ENCODE measurements around the gene BMP6. TPM values are rescaled to one million over a fixed set of nuclear protein-coding genes. Genes with fewer than 3 reads are reported as not detected.

BMP6 gene
- total and polyA plus RNA-seq, 2 donors (not counting 3 experiments of a cell fraction or from before 2014, with no cell fraction given): 221 to 276 TPM

GRCh38 chr6:7758456-7758855 is 32.6 kb downstream of the BMP6 start:
- H4K20me1 ChIP-seq (replicated peaks; ENCODE audit: control insufficient read depth, extremely low read depth, insufficient read depth, low read length): peaks cover 29% of the 10 kb centered on the region
- no peak overlapping the region for H3K4me3 ChIP-seq (replicated peaks in 1 of 3; ENCODE audit: insufficient read depth in 1 of 3, low read depth in 1 of 3, low read length in 3 of 3)
- H3K27ac ChIP-seq (ENCODE audit: insufficient read depth, low read depth, low read length): no peak overlapping the region
- no peak overlapping the region for H3K9ac ChIP-seq (replicated peaks; ENCODE audit: extremely low read depth, insufficient read depth, low read length)
- H3K36me3 ChIP-seq (ENCODE audit: control insufficient read depth in 2 of 2, extremely low read depth in 1 of 2, insufficient read depth in 2 of 2, low read length in 2 of 2): peaks cover 33 to 46% of the 10 kb centered on the region in 2 experiments
- TF ChIP-seq EZH2 (IDR thresholded peaks at IDR 0.05; ENCODE audit: borderline replicate concordance, low read depth, low read length, severe bottlenecking) (no peak), FOS (IDR thresholded peaks at IDR 0.05; ENCODE audit: borderline replicate concordance, insufficient read depth, low read length) (no peak), MYC (IDR thresholded peaks at IDR 0.05; ENCODE audit: low read depth, low read length) (no peak), MAX (IDR thresholded peaks at IDR 0.05; ENCODE audit: insufficient read depth, insufficient read length) (no peak), POLR2AphosphoS5 (IDR thresholded peaks at IDR 0.05; ENCODE audit: insufficient read depth, low read depth, low read length) (no peak), JUN (IDR thresholded peaks at IDR 0.05; ENCODE audit: borderline replicate concordance, insufficient read depth, insufficient read length, low read depth) (no peak), POLR2A (IDR thresholded peaks at IDR 0.05; ENCODE audit: low read depth, low read length) (no peak), GATA2 (IDR thresholded peaks at IDR 0.05; ENCODE audit: insufficient read depth, insufficient read length, low read depth, low read length) (no peak), CTCF (IDR thresholded peaks at IDR 0.05; ENCODE audit: extremely low read depth in 1 of 2, insufficient read depth in 1 of 2, low read depth in 1 of 2, low read length in 2 of 2) (no peak)
- peaks cover 28% of the 10 kb centered on the region for H3K4me1 ChIP-seq (ENCODE audit: control insufficient read depth, extremely low read depth, insufficient read depth, low read length)
- no peak overlapping the region for H3K4me2 ChIP-seq (ENCODE audit: insufficient read depth, low read length)
- POLR2A ChIA-PET: no interaction called here
- dilution Hi-C loops (cut with MboI; ENCODE audit: extremely low pct_ligation_motif_present, low sequenced_read_pairs): no loop called here
- CTCF ChIA-PET: interaction anchor here (1.4 kb wide), 2 partner anchors 11 to 35 kb away, joined by 3 to 4 read pairs; no protein-coding TSS in a partner anchor
- no TSS peak for BruUV-seq (replicated peaks)
- no peak overlapping the region for H2AFZ ChIP-seq (ENCODE audit: low read depth, low read length)
- H3K79me2 ChIP-seq (ENCODE audit: control insufficient read depth, insufficient read depth, low read length): peaks cover 99% of the 10 kb centered on the region
- no peaks in the 10 kb centered on the region for H3K27me3 ChIP-seq (ENCODE audit: control insufficient read depth in 2 of 2, insufficient read depth in 2 of 2, low read length in 2 of 2)
- peak; percentile 40 for FAIRE-seq
- H3K9me3 ChIP-seq (replicated peaks; ENCODE audit: control insufficient read depth, insufficient read depth, low read length): no peaks in the 10 kb centered on the region
- intact Hi-C loops (cut with micrococcal nuclease): no loop called here
- DNase-seq (ENCODE audit: low read depth, low spot score): no peak
- no peaks in the 10 kb centered on the region for H3K9me1 ChIP-seq (replicated peaks; ENCODE audit: control insufficient read depth, extremely low read depth, insufficient read depth, low read length)

All from endothelial cell of umbilical vein (primary cell).